HFF-Myc (cell line): ENCODE measurements around the gene ZNF831.

Experiments used
- DNase-seq: peaks from one replicate; pipeline ENCODE4 v3.0.0-alpha.2; 2011; ENCODE audit warnings: low read depth; ENCODE audit errors: extremely low read depth
- H3K4me3 ChIP-seq: replicated peaks from 2 replicates; pipeline ENCODE4 v1.5.1; 2011; ENCODE audit warnings: low read depth, mild to moderate bottlenecking, control low read depth, low read length
- TF ChIP-seq, protein P1 (sequence below): IDR thresholded peaks from 2 replicates; pipeline ENCODE4 v1.5.1; 2012; ENCODE audit warnings: mild to moderate bottlenecking, low read depth, low read length, control low read depth; ENCODE audit errors: missing control alignments

The ZNF831 gene

DNA sequence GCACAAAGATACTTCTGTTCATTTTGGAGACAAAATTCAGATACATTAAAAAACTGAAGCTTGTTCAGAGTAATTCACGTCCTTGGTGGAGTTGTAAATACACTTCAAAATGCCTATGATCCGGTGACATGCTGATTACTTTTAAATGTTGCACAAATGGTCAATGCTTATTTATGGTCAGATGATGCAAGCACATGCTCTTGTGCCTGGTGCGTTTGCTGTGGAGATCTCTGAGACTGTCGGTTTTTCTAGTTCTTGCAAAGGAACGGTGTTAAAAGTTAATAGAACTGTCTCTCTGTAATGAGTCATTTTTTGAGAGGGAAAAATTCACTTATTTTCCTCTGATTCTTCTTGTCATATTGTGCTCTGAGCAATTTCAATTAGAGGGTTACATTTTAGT is 91.6 kb downstream of the ZNF831 start:
- DNase-seq = no peak
- TF ChIP-seq, protein P1, sequence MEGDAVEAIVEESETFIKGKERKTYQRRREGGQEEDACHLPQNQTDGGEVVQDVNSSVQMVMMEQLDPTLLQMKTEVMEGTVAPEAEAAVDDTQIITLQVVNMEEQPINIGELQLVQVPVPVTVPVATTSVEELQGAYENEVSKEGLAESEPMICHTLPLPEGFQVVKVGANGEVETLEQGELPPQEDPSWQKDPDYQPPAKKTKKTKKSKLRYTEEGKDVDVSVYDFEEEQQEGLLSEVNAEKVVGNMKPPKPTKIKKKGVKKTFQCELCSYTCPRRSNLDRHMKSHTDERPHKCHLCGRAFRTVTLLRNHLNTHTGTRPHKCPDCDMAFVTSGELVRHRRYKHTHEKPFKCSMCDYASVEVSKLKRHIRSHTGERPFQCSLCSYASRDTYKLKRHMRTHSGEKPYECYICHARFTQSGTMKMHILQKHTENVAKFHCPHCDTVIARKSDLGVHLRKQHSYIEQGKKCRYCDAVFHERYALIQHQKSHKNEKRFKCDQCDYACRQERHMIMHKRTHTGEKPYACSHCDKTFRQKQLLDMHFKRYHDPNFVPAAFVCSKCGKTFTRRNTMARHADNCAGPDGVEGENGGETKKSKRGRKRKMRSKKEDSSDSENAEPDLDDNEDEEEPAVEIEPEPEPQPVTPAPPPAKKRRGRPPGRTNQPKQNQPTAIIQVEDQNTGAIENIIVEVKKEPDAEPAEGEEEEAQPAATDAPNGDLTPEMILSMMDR = no peak
- no peak overlapping the region for H3K4me3 ChIP-seq

DNA sequence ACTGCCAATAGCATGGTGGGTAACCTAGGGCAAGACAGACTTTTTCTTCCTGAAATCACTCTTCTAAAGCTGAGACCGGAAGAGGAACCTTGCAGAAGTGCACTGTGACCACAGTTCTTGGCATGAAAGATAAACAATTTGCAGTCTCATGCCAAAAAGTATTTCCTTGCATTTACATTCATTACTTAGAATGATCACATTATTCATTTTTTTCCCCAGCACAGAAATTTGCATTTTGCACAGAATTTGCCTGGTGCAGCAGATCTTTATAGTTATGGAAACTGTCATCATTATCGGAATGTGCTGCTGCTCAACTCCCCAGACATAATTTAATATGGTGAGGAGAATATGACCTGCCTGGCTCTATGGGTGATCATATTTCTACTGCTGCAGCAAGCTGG is 94.6 kb downstream of the ZNF831 start:
- TF ChIP-seq, protein P1 = no peak
- H3K4me3 ChIP-seq = no peak overlapping the region
- DNase-seq = no peak

DNA sequence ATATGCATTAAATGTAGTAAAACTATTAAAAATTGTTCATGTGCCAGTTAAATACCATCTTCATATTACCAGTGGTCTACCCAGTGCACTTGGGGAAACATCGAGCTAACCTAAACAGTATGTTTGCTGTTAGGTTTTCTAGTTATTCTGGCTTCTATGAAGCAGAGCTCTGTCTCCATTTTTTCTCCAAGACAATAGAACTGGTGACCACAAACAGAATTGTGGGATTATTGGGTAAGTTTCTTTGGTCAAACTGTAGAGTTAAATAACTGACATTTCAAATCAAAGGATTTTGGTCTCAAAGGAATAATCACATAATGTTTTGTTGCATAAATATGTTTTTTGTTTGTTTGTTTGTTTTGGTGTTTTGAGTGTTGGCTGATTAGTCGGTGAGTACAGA is 96.3 kb downstream of the ZNF831 start:
- no peak overlapping the region for H3K4me3 ChIP-seq
- TF ChIP-seq, protein P1 = no peak
- no peak for DNase-seq

DNA sequence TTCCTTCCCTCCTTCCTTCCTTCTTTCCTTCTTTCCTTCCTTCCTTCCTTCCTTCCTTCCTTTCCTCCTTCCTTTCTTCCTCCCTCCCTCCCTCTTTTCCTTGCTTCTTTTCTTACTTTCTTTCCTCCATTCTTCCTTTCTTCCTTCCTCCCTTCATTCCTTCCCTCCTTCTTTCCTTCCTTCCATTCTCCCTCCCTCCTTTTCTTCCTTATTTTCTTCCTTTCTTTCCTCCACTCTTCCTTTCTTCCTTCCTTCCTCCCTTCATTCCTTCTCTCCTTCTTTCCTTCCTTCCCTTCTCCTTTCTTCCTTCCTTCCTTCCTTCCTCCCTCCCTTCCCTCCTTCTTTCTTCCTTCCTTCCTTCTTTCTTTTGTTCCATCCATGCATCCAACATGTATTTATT is 101.7 kb downstream of the ZNF831 start:
- TF ChIP-seq, protein P1 = no peak
- no peak for DNase-seq
- no peak overlapping the region for H3K4me3 ChIP-seq

DNA sequence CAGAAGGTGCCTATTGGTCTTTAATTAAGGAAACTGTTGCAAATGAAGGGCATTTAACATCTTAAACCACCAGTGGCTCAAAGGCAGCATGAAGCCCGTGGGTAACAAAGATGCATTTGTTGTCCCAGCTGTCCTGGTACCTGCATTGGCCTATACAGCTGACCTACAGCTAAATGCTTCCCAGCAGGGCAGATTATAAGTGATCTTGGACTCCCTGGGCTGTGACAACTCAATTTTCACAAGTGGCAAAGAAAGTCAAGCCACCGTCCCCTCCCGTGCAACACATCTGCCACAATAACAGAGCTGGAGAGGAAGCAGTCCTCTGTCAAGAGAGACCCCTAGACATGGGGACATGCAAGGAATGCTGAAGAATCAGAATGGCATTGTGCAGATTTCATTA is 105.2 kb downstream of the ZNF831 start:
- no peak for DNase-seq
- no peak overlapping the region for H3K4me3 ChIP-seq
- TF ChIP-seq, protein P1 = no peak

DNA sequence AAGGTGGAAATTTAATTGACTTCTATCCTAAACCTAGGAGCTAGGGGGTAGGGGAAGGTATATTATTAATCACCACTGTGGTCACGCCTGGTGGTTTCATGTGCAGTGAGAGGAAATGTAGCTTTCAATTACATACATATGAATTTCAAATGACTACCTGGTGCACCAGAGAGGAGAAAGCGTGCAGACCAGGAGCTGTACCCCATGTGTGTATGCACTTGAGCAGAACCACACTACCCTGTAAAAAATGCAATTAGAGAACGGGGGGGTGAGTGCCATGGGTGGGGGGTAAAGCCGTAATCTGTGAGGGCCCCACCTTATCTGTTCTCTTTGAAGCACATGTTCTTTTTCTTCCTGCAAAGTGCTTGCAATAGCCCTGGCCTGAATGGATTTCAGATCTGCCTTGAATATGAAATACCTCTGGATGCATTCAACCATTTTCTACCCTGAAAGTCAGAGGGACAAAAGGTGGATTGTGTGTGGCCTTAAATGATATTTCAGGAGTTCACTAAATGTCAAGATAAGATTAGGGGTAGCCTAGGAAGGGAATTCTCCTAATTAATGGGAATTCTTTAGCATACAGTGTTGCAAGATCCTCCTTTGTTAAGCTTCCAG is 105.9 kb downstream of the ZNF831 start:
- no peak overlapping the region for H3K4me3 ChIP-seq
- DNase-seq = no peak

More for the DNA sequence above, 105.9 kb downstream of the ZNF831 start:
- TF ChIP-seq, protein P1 = no peak
